NCI-H128 (cell line): Measurements from ENCODE around the gene GCC2.
"Not testable (repeated sequence)": the region's sequence is repeated elsewhere in the genome, so short reads cannot be mapped to it uniquely, and the experiment has no call there.

Experiments used
- DNase-seq: peaks from one replicate; lab custom pipeline; 2025; ENCODE audit not compliant: unreplicated experiment; lab: John Stamatoyannopoulos, UW

Gene GCC2

GRCh38 chr2:108512431-108512830, 63.4 kb downstream of the GCC2 start:
- DNase-seq: not testable (repeated sequence)

GRCh38 chr2:108514478-108514877, 65.5 kb downstream of the GCC2 start:
- DNase-seq: not testable (repeated sequence)

GRCh38 chr2:108524688-108525087, 75.7 kb downstream of the GCC2 start:
- not testable (repeated sequence) for DNase-seq

GRCh38 chr2:108525258-108525657, 76.3 kb downstream of the GCC2 start:
- not testable (repeated sequence) for DNase-seq

- no peak for DNase-seq
Measured at GRCh38 chr2:108531674-108532055, 82.7 kb downstream of the GCC2 start.

GRCh38 chr2:108533832-108534583, 85.0 kb downstream of the GCC2 start, which contains the start of gene LIMS1:
TSS of gene LIMS1 (plus strand) at chr2:108534470. CDS start at chr2:108534563, 93 bp downstream.
- peak; percentile 60 for DNase-seq

- no peak for DNase-seq
Measured at GRCh38 chr2:108534584-108535356, 85.8 kb downstream of the GCC2 start.

- no peak for DNase-seq
Measured at GRCh38 chr2:108535357-108535631, 86.3 kb downstream of the GCC2 start.

GRCh38 chr2:108536133-108536780, 87.3 kb downstream of the GCC2 start:
- DNase-seq: no peak

- no peak for DNase-seq
Measured at GRCh38 chr2:108536911-108537310, 87.9 kb downstream of the GCC2 start.

GRCh38 chr2:108538000-108538625, 89.1 kb downstream of the GCC2 start:
- no peak for DNase-seq

GRCh38 chr2:108541451-108541850, 92.4 kb downstream of the GCC2 start:
- DNase-seq: no peak

GRCh38 chr2:108542071-108542470, 93.1 kb downstream of the GCC2 start:
- DNase-seq: no peak

GRCh38 chr2:108547606-108548005, 98.6 kb downstream of the GCC2 start:
- DNase-seq: no peak

GRCh38 chr2:108548208-108549003, 99.4 kb downstream of the GCC2 start:
- DNase-seq: no peak

- no peak for DNase-seq
Measured at GRCh38 chr2:108552566-108552965, 103.6 kb downstream of the GCC2 start.

- DNase-seq: no peak
Measured at GRCh38 chr2:108553209-108553919, 104.4 kb downstream of the GCC2 start.

GRCh38 chr2:108554528-108554927, 105.5 kb downstream of the GCC2 start:
- no peak for DNase-seq

- no peak for DNase-seq
Measured at GRCh38 chr2:108555572-108555971, 106.6 kb downstream of the GCC2 start.

GRCh38 chr2:108556581-108556980, 107.6 kb downstream of the GCC2 start:
- DNase-seq: not testable (repeated sequence)
